ENCODE data around the gene ZCCHC24.
A peak's percentile ranks its signal among the peaks of the same experiment; 100 is the strongest.

Gene ZCCHC24

GRCh38 chr10:79435271-79436065 is 10.0 kb downstream of the ZCCHC24 start:
- Mint-ChIP-seq H3K36me3 (ENCODE audit: low read depth) (peaks cover 51% of the 10 kb centered on the region), H3K27me3 (peaks cover 5% of the 10 kb centered on the region), H3K4me1 (ENCODE audit: low read depth) (peaks cover 55% of the 10 kb centered on the region), H3K9me3 (no peaks in the 10 kb centered on the region), H3K27ac (peak overlapping the region; percentile 35), H3K4me3 (no peak overlapping the region)
- intact Hi-C loops (cut with micrococcal nuclease): no loop called here

GRCh38 chr10:79434821-79435251 is 10.6 kb downstream of the ZCCHC24 start:
- peaks cover 57% of the 10 kb centered on the region for H3K36me3 Mint-ChIP-seq (ENCODE audit: low read depth)
- intact Hi-C loops (cut with micrococcal nuclease): no loop called here
- no peak overlapping the region for H3K4me3 Mint-ChIP-seq
- H3K4me1 Mint-ChIP-seq (ENCODE audit: low read depth): peaks cover 55% of the 10 kb centered on the region
- H3K27ac Mint-ChIP-seq: no peak overlapping the region
- H3K9me3 Mint-ChIP-seq: no peaks in the 10 kb centered on the region
- H3K27me3 Mint-ChIP-seq: peaks cover 5% of the 10 kb centered on the region

- no peak overlapping the region for H3K4me3 Mint-ChIP-seq
- intact Hi-C loops (cut with micrococcal nuclease): no loop called here
- peaks cover 4% of the 10 kb centered on the region for H3K27me3 Mint-ChIP-seq
- peaks cover 59% of the 10 kb centered on the region for H3K36me3 Mint-ChIP-seq (ENCODE audit: low read depth)
- no peaks in the 10 kb centered on the region for H3K9me3 Mint-ChIP-seq
- H3K27ac Mint-ChIP-seq: no peak overlapping the region
- H3K4me1 Mint-ChIP-seq (ENCODE audit: low read depth): peaks cover 50% of the 10 kb centered on the region
Measured at GRCh38 chr10:79434223-79434687, 11.2 kb downstream of the ZCCHC24 start.

- Mint-ChIP-seq H3K4me1 (ENCODE audit: low read depth) (peaks cover 51% of the 10 kb centered on the region), H3K4me3 (no peak overlapping the region), H3K9me3 (no peaks in the 10 kb centered on the region), H3K36me3 (ENCODE audit: low read depth) (peaks cover 59% of the 10 kb centered on the region), H3K27ac (no peak overlapping the region), H3K27me3 (peaks cover 3% of the 10 kb centered on the region)
- intact Hi-C loops (cut with micrococcal nuclease): no loop called here
Measured at GRCh38 chr10:79433324-79434222, 11.9 kb downstream of the ZCCHC24 start.

- intact Hi-C loops (cut with micrococcal nuclease): no loop called here
- peaks cover 45% of the 10 kb centered on the region for H3K4me1 Mint-ChIP-seq (ENCODE audit: low read depth)
- H3K36me3 Mint-ChIP-seq (ENCODE audit: low read depth): peaks cover 67% of the 10 kb centered on the region
- H3K9me3 Mint-ChIP-seq: no peaks in the 10 kb centered on the region
- H3K4me3 Mint-ChIP-seq: no peak overlapping the region
- H3K27ac Mint-ChIP-seq: no peak overlapping the region
- no peaks in the 10 kb centered on the region for H3K27me3 Mint-ChIP-seq
Measured at GRCh38 chr10:79431891-79432831, 13.3 kb downstream of the ZCCHC24 start.

GRCh38 chr10:79431428-79431827 is 14.0 kb downstream of the ZCCHC24 start:
- Mint-ChIP-seq H3K36me3 (ENCODE audit: low read depth) (peaks cover 62% of the 10 kb centered on the region), H3K4me3 (no peak overlapping the region), H3K27ac (no peak overlapping the region), H3K4me1 (ENCODE audit: low read depth) (peaks cover 44% of the 10 kb centered on the region), H3K9me3 (no peaks in the 10 kb centered on the region), H3K27me3 (no peaks in the 10 kb centered on the region)
- intact Hi-C loops (cut with micrococcal nuclease): no loop called here

GRCh38 chr10:79430936-79431335 is 14.5 kb downstream of the ZCCHC24 start:
- Mint-ChIP-seq H3K4me1 (ENCODE audit: low read depth) (peaks cover 39% of the 10 kb centered on the region), H3K36me3 (ENCODE audit: low read depth) (peaks cover 65% of the 10 kb centered on the region), H3K4me3 (no peak overlapping the region), H3K9me3 (no peaks in the 10 kb centered on the region), H3K27me3 (no peaks in the 10 kb centered on the region), H3K27ac (no peak overlapping the region)
- intact Hi-C loops (cut with micrococcal nuclease): no loop called here

GRCh38 chr10:79430325-79430905 is 15.0 kb downstream of the ZCCHC24 start:
- H3K4me3 Mint-ChIP-seq: no peak overlapping the region
- H3K27ac Mint-ChIP-seq: no peak overlapping the region
- H3K36me3 Mint-ChIP-seq (ENCODE audit: low read depth): peaks cover 67% of the 10 kb centered on the region
- intact Hi-C loops (cut with micrococcal nuclease): no loop called here
- peaks cover 33% of the 10 kb centered on the region for H3K4me1 Mint-ChIP-seq (ENCODE audit: low read depth)
- H3K9me3 Mint-ChIP-seq: no peaks in the 10 kb centered on the region
- H3K27me3 Mint-ChIP-seq: no peaks in the 10 kb centered on the region

GRCh38 chr10:79429751-79430150 is 15.7 kb downstream of the ZCCHC24 start:
- Mint-ChIP-seq H3K27me3 (no peaks in the 10 kb centered on the region), H3K27ac (no peak overlapping the region), H3K4me1 (ENCODE audit: low read depth) (peaks cover 30% of the 10 kb centered on the region), H3K4me3 (no peak overlapping the region), H3K9me3 (no peaks in the 10 kb centered on the region), H3K36me3 (ENCODE audit: low read depth) (peaks cover 74% of the 10 kb centered on the region)
- intact Hi-C loops (cut with micrococcal nuclease): no loop called here

- Mint-ChIP-seq H3K4me3 (no peak overlapping the region), H3K27ac (no peak overlapping the region), H3K36me3 (ENCODE audit: low read depth) (peaks cover 74% of the 10 kb centered on the region), H3K27me3 (no peaks in the 10 kb centered on the region), H3K9me3 (no peaks in the 10 kb centered on the region), H3K4me1 (ENCODE audit: low read depth) (peaks cover 33% of the 10 kb centered on the region)
- intact Hi-C loops (cut with micrococcal nuclease): no loop called here
Measured at GRCh38 chr10:79427965-79428364, 17.5 kb downstream of the ZCCHC24 start.

GRCh38 chr10:79425074-79425532 is 20.3 kb downstream of the ZCCHC24 start:
- no peak overlapping the region for H3K4me3 Mint-ChIP-seq
- H3K9me3 Mint-ChIP-seq: no peaks in the 10 kb centered on the region
- intact Hi-C loops (cut with micrococcal nuclease): no loop called here
- H3K27ac Mint-ChIP-seq: no peak overlapping the region
- no peaks in the 10 kb centered on the region for H3K27me3 Mint-ChIP-seq
- H3K36me3 Mint-ChIP-seq (ENCODE audit: low read depth): peaks cover 57% of the 10 kb centered on the region
- peaks cover 51% of the 10 kb centered on the region for H3K4me1 Mint-ChIP-seq (ENCODE audit: low read depth)

GRCh38 chr10:79424221-79425073 is 21.0 kb downstream of the ZCCHC24 start:
- intact Hi-C loops (cut with micrococcal nuclease): no loop called here
- Mint-ChIP-seq H3K4me3 (no peak overlapping the region), H3K27ac (no peak overlapping the region), H3K36me3 (ENCODE audit: low read depth) (peaks cover 55% of the 10 kb centered on the region), H3K4me1 (ENCODE audit: low read depth) (peaks cover 54% of the 10 kb centered on the region), H3K27me3 (no peaks in the 10 kb centered on the region), H3K9me3 (no peaks in the 10 kb centered on the region)

Data from dendritic cell treated with granulocyte-macrophage colony-stimulating factor and Interleukin-4, amounts not matched to agents 40 ng/mL and 50 ng/mL, for 4 days (primary cell).